ENCODE data around the gene FAM187B. TPM values are rescaled to one million over a fixed set of nuclear protein-coding genes. Genes with fewer than 3 reads are reported as not detected.

The FAM187B gene
- total and polyA plus RNA-seq, 4 donors = 0.17 TPM; not detected in 3

- Histone ChIP-seq H3K36me3 (ENCODE audit: control insufficient read depth in 4 of 4, insufficient read depth in 3 of 4, low read depth in 1 of 4, low read length in 3 of 4) (no peaks in the 10 kb centered on the region), H3K9me3 (ENCODE audit: control insufficient read depth in 4 of 4, low read length in 3 of 4) (no peaks in the 10 kb centered on the region), H3K9ac (ENCODE audit: low read depth in 1 of 2, low read length in 2 of 2) (no peak overlapping the region), H3K27ac (ENCODE audit: low read depth in 1 of 2, low read length in 2 of 2) (no peak overlapping the region), H3K4me1 (ENCODE audit: control insufficient read depth in 4 of 4, insufficient read depth in 4 of 4, low read length in 3 of 4) (no peaks in the 10 kb centered on the region), H3K4me3 (ENCODE audit: low read depth in 1 of 3, low read length in 3 of 3) (no peak overlapping the region), H3K27me3 (ENCODE audit: control insufficient read depth in 4 of 4, insufficient read depth in 4 of 4, low read length in 3 of 4) (no peaks in the 10 kb centered on the region)
- no peak for TF ChIP-seq EGR1 (IDR thresholded peaks at IDR 0.05; ENCODE audit: low read depth in 2 of 2)
- TF ChIP-seq CTCF (IDR thresholded peaks at IDR 0.05; ENCODE audit: low read depth, low read length, missing input control) = no peak
- TF ChIP-seq HNF4A (conservative IDR thresholded peaks at IDR 0.05) = no peak
- no peak for TF ChIP-seq NR2F2 (IDR thresholded peaks at IDR 0.05)
- TF ChIP-seq RAD21 (IDR thresholded peaks at IDR 0.05) = no peak
- TF ChIP-seq FOXA1 (IDR thresholded peaks at IDR 0.05) = no peak
- TF ChIP-seq HNF4G (IDR thresholded peaks at IDR 0.05) = no peak
- no peak for TF ChIP-seq TAF1 (conservative IDR thresholded peaks at IDR 0.05)
- no peak for TF ChIP-seq ZBTB33 (IDR thresholded peaks at IDR 0.05)
- TF ChIP-seq FOXA2 (IDR thresholded peaks at IDR 0.05) = no peak
- TF ChIP-seq JUND (IDR thresholded peaks at IDR 0.05) = no peak
- no peak for TF ChIP-seq REST (IDR thresholded peaks at IDR 0.05)
- no peak for TF ChIP-seq SP1 (IDR thresholded peaks at IDR 0.05)
- no peak for TF ChIP-seq ATF3 (IDR thresholded peaks at IDR 0.05)
- no peak for TF ChIP-seq MAX (IDR thresholded peaks at IDR 0.05)
- 91% methylated on average over 7 of the region's 7 CpGs for WGBS
- no peak for DNase-seq (ENCODE audit: low spot score)
These were observed 50.9 kb downstream of the FAM187B start for GRCh38 chr19:35177377-35178274.

Data from liver (tissue), 9 donors.